H1 (cell line): ENCODE results near the gene MGAT4B. TPM values are rescaled to one million over a fixed set of nuclear protein-coding genes. Genes with fewer than 3 reads are reported as not detected.

Source experiments
- BACH1 ChIP-seq: IDR thresholded peaks from 2 replicates; pipeline ENCODE4 v1.6.1; 2012; ENCODE audit warnings: low read length, improper control_type of control experiment
- BRCA1 ChIP-seq: IDR thresholded peaks from 2 replicates; pipeline ENCODE4 v1.6.1; 2012; ENCODE audit warnings: low read depth, low read length, improper control_type of control experiment
- CHD1 ChIP-seq: IDR thresholded peaks from 2 replicates; pipeline ENCODE4 v1.6.1; 2012; ENCODE audit warnings: low read depth, low read length, improper control_type of control experiment
- CHD2 ChIP-seq: IDR thresholded peaks from 2 replicates; pipeline ENCODE4 v1.6.1; 2012; ENCODE audit warnings: low read length, improper control_type of control experiment
- KDM5A ChIP-seq: fragments of 200-600 bp; IDR thresholded peaks from 2 replicates; pipeline ENCODE4 v1.7.1; 2012; ENCODE audit warnings: mild to moderate bottlenecking, low read length, inconsistent platforms, mixed read lengths
- SIRT6 ChIP-seq: IDR thresholded peaks from one replicate; pipeline ENCODE4 v1.7.1; 2012; ENCODE audit warnings: low read length, inconsistent platforms
- TAF1 ChIP-seq: IDR thresholded peaks from 2 replicates; pipeline ENCODE4 v1.6.1; 2011; ENCODE audit warnings: mild to moderate bottlenecking, low read depth, low read length
- TEAD4 ChIP-seq: IDR thresholded peaks from 2 replicates; pipeline ENCODE4 v1.6.1; 2012; ENCODE audit warnings: low read depth, low read length, inconsistent platforms, mixed read lengths
- polyA plus RNA-seq, 7 experiments: library from polyadenylated mRNA; depleted of rRNA in 3 of 7; stranded (reverse) in 5 of 7; unstranded in 2 of 7; fragments of >200 nt in 5 of 7; fragments of 200-250 nt in 2 of 7; gene quantifications; 1 replicate in 5 of 7; 2 replicates in 1 of 7; 4 replicates in 1 of 7; pipeline versions ENCODE4 v1.2.1 to v1.2.3, GENCODE V29; 2011 to 2013; ENCODE audit warnings: missing spikeins in 2 of 7, mixed read lengths in 2 of 7
- total RNA-seq: library from RNA; stranded (reverse); fragmentation: NEBNext Ultra II Directional; extraction: Animal tissue kit (Norgen Biotek cat#: 25700); gene quantifications from 2 replicates; pipeline ENCODE4 v1.2.1, GENCODE V29; 2021

The MGAT4B gene
- total and polyA plus RNA-seq, 2 of the 8 experiments (the other 6 are each of a cell fraction or from before 2014, with no cell fraction given): 116 to 128 TPM

GRCh38 chr5:179829732-179830435 lies 23.2 kb upstream of the MGAT4B start (continued):
- TF ChIP-seq BRCA1: no peak
- TF ChIP-seq CHD1: no peak
- no peak for TF ChIP-seq CHD2
- no peak for TF ChIP-seq KDM5A
- no peak for TF ChIP-seq SIRT6
- TF ChIP-seq TAF1: no peak
- TF ChIP-seq TEAD4: no peak
- no peak for TF ChIP-seq BACH1
